ENCODE results near the gene COL12A1. TPM values are rescaled to one million over a fixed set of nuclear protein-coding genes. Genes with fewer than 3 reads are reported as not detected.

The COL12A1 gene
- total and polyA plus RNA-seq, 2 donors (not counting 3 experiments of a cell fraction or from before 2014, with no cell fraction given): 48.5 to 89.1 TPM

DNA sequence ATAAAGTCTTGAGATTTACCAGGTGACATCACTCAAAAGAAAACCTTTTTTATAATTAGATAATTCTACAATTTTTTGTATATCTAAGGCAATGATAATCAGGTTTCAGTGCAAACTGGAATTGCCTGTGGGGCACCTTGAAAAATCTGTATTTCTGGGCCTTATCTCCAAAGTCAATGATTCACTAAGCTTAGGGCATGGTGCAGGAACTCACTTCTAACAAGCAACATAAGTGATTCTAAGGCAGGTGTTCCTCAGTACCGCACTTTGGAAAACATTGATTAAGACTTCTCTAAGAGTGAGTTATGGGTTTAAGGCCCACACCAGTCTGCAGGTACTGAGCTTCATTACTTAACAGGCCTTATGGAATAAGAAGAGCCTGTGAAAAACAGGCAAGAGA is 115.3 kb downstream of the COL12A1 start:
- H3K4me3 ChIP-seq (replicated peaks in 1 of 3; ENCODE audit: insufficient read depth in 1 of 3, low read depth in 1 of 3, low read length in 3 of 3): no peak overlapping the region
- H3K4me2 ChIP-seq (ENCODE audit: insufficient read depth, low read length): no peak overlapping the region
- H3K4me1 ChIP-seq (ENCODE audit: control insufficient read depth, extremely low read depth, insufficient read depth, low read length): no peaks in the 10 kb centered on the region
- ChIA-PET POLR2A (no interaction called here), CTCF (no interaction called here)
- no peaks in the 10 kb centered on the region for H3K27me3 ChIP-seq (ENCODE audit: control insufficient read depth in 2 of 2, insufficient read depth in 2 of 2, low read length in 2 of 2)
- no peaks in the 10 kb centered on the region for H3K79me2 ChIP-seq (ENCODE audit: control insufficient read depth, insufficient read depth, low read length)
- BruUV-seq (replicated peaks): no TSS peak
- DNase-seq (ENCODE audit: low read depth, low spot score) (no peak), FAIRE-seq (no peak)
- dilution Hi-C loops (cut with MboI; ENCODE audit: extremely low pct_ligation_motif_present, low sequenced_read_pairs): no loop called here
- H3K36me3 ChIP-seq (ENCODE audit: control insufficient read depth in 2 of 2, extremely low read depth in 1 of 2, insufficient read depth in 2 of 2, low read length in 2 of 2): no peaks in the 10 kb centered on the region
- no peak overlapping the region for H3K9ac ChIP-seq (replicated peaks; ENCODE audit: extremely low read depth, insufficient read depth, low read length)
- no peak overlapping the region for H3K27ac ChIP-seq (ENCODE audit: insufficient read depth, low read depth, low read length)
- intact Hi-C loops (cut with micrococcal nuclease): no loop called here
- TF ChIP-seq, protein P1, sequence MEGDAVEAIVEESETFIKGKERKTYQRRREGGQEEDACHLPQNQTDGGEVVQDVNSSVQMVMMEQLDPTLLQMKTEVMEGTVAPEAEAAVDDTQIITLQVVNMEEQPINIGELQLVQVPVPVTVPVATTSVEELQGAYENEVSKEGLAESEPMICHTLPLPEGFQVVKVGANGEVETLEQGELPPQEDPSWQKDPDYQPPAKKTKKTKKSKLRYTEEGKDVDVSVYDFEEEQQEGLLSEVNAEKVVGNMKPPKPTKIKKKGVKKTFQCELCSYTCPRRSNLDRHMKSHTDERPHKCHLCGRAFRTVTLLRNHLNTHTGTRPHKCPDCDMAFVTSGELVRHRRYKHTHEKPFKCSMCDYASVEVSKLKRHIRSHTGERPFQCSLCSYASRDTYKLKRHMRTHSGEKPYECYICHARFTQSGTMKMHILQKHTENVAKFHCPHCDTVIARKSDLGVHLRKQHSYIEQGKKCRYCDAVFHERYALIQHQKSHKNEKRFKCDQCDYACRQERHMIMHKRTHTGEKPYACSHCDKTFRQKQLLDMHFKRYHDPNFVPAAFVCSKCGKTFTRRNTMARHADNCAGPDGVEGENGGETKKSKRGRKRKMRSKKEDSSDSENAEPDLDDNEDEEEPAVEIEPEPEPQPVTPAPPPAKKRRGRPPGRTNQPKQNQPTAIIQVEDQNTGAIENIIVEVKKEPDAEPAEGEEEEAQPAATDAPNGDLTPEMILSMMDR (IDR thresholded peaks at IDR 0.05; ENCODE audit: extremely low read depth in 1 of 2, insufficient read depth in 1 of 2, low read depth in 1 of 2, low read length in 2 of 2): no peak
- TF ChIP-seq FOS (IDR thresholded peaks at IDR 0.05; ENCODE audit: borderline replicate concordance, insufficient read depth, low read length) (no peak), POLR2AphosphoS5 (IDR thresholded peaks at IDR 0.05; ENCODE audit: insufficient read depth, low read depth, low read length) (no peak), JUN (IDR thresholded peaks at IDR 0.05; ENCODE audit: borderline replicate concordance, insufficient read depth, insufficient read length, low read depth) (no peak), EZH2 (IDR thresholded peaks at IDR 0.05; ENCODE audit: borderline replicate concordance, low read depth, low read length, severe bottlenecking) (no peak), GATA2 (IDR thresholded peaks at IDR 0.05; ENCODE audit: insufficient read depth, insufficient read length, low read depth, low read length) (no peak), POLR2A (IDR thresholded peaks at IDR 0.05; ENCODE audit: low read depth, low read length) (no peak), MYC (IDR thresholded peaks at IDR 0.05; ENCODE audit: low read depth, low read length) (no peak)
- TF ChIP-seq, protein P2, sequence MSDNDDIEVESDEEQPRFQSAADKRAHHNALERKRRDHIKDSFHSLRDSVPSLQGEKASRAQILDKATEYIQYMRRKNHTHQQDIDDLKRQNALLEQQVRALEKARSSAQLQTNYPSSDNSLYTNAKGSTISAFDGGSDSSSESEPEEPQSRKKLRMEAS (IDR thresholded peaks at IDR 0.05; ENCODE audit: insufficient read depth, insufficient read length): no peak
- no peaks in the 10 kb centered on the region for H3K9me3 ChIP-seq (replicated peaks; ENCODE audit: control insufficient read depth, insufficient read depth, low read length)
- no peaks in the 10 kb centered on the region for H3K9me1 ChIP-seq (replicated peaks; ENCODE audit: control insufficient read depth, extremely low read depth, insufficient read depth, low read length)
- H2AFZ ChIP-seq (ENCODE audit: low read depth, low read length): no peak overlapping the region
- H4K20me1 ChIP-seq (replicated peaks; ENCODE audit: control insufficient read depth, extremely low read depth, insufficient read depth, low read length): no peaks in the 10 kb centered on the region

Data from endothelial cell of umbilical vein (primary cell).